DMS153 (cell line): Measurements from ENCODE around the gene STIM1.

Experiments used
- DNase-seq: peaks from one replicate; lab custom pipeline; 2025; lab: John Stamatoyannopoulos, UW

STIM1 gene

GRCh38 chr11:3916962-3917361 lies 61.5 kb downstream of the STIM1 start:
- DNase-seq: peak; percentile 0

- no peak for DNase-seq
These were observed 64.8 kb downstream of the STIM1 start for GRCh38 chr11:3920148-3920852.

GRCh38 chr11:3922056-3922455 lies 66.6 kb downstream of the STIM1 start:
- no peak for DNase-seq

- no peak for DNase-seq
These were observed 70.0 kb downstream of the STIM1 start for GRCh38 chr11:3925513-3925912.

- no peak for DNase-seq
These were observed 71.1 kb downstream of the STIM1 start for GRCh38 chr11:3926458-3927095.

- DNase-seq: no peak
These were observed 71.8 kb downstream of the STIM1 start for GRCh38 chr11:3927129-3927796.

GRCh38 chr11:3929232-3929631 lies 73.8 kb downstream of the STIM1 start:
- no peak for DNase-seq

- DNase-seq: no peak
These were observed 74.2 kb downstream of the STIM1 start for GRCh38 chr11:3929649-3930048.

GRCh38 chr11:3932698-3933097 lies 77.2 kb downstream of the STIM1 start:
- DNase-seq: no peak

GRCh38 chr11:3933165-3933628 lies 77.7 kb downstream of the STIM1 start:
- no peak for DNase-seq

GRCh38 chr11:3934658-3935057 lies 79.2 kb downstream of the STIM1 start:
- DNase-seq: no peak

- DNase-seq: no peak
These were observed 81.1 kb downstream of the STIM1 start for GRCh38 chr11:3936517-3936916.

- DNase-seq: no peak
These were observed 83.7 kb downstream of the STIM1 start for GRCh38 chr11:3939211-3939610.

GRCh38 chr11:3939651-3940190 lies 84.3 kb downstream of the STIM1 start:
- DNase-seq: no peak

- no peak for DNase-seq
These were observed 86.9 kb downstream of the STIM1 start for GRCh38 chr11:3942160-3942955.

- DNase-seq: no peak
These were observed 87.6 kb downstream of the STIM1 start for GRCh38 chr11:3942956-3943497.

- DNase-seq: no peak
These were observed 88.7 kb downstream of the STIM1 start for GRCh38 chr11:3944198-3944597.

GRCh38 chr11:3946455-3947017 lies 91.1 kb downstream of the STIM1 start:
- DNase-seq: no peak

- DNase-seq: peak; percentile 48
These were observed 91.6 kb downstream of the STIM1 start for GRCh38 chr11:3947061-3947460.

- no peak for DNase-seq
These were observed 93.7 kb downstream of the STIM1 start for GRCh38 chr11:3949125-3949524.

- no peak for DNase-seq
These were observed 95.7 kb downstream of the STIM1 start for GRCh38 chr11:3950996-3951660.
